B cell (primary cell): ENCODE results near the gene PNO1.

Experiments used
- EZH2 ChIP-seq: IDR thresholded peaks from 2 replicates; pipeline ENCODE4 v1.6.1; 2012; ENCODE audit warnings: borderline replicate concordance, low read depth, mild to moderate bottlenecking, moderate library complexity, low read length; ENCODE audit not compliant: insufficient read depth, poor library complexity, severe bottlenecking
- TF ChIP-seq, protein P1 (sequence below): fragments of 200-600 bp; IDR thresholded peaks from one replicate; pipeline ENCODE4 v1.8.0; 2022; ENCODE audit warnings: antibody characterized with exemption, mild to moderate bottlenecking

DNA sequence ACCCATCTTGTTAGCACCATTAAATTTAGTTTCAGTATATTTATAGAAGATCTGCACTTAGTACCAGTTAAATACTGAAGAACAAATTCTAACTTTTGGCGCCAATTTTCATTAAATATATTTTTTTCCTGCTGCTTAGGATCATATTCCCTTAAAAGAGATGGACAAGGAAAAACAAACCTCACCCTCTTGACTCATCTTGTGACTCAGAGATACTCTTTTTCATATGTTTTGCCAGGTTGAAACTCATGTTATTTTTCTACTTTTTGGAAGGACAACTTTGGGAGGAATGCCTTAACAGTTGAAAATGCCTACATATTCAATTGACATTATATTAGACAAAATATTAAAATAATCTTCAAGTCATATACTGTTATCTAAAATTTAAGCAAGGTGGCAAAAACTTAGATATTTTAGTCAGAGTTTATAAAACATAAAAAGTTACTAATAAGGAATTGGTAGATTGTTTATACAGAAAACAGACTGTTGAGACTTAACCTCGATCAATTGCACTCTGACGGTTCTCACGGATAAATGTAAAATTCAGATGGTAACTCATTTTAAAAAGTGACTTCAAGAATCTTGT is 36.2 kb downstream of the PNO1 start:
- TF ChIP-seq, protein P1, sequence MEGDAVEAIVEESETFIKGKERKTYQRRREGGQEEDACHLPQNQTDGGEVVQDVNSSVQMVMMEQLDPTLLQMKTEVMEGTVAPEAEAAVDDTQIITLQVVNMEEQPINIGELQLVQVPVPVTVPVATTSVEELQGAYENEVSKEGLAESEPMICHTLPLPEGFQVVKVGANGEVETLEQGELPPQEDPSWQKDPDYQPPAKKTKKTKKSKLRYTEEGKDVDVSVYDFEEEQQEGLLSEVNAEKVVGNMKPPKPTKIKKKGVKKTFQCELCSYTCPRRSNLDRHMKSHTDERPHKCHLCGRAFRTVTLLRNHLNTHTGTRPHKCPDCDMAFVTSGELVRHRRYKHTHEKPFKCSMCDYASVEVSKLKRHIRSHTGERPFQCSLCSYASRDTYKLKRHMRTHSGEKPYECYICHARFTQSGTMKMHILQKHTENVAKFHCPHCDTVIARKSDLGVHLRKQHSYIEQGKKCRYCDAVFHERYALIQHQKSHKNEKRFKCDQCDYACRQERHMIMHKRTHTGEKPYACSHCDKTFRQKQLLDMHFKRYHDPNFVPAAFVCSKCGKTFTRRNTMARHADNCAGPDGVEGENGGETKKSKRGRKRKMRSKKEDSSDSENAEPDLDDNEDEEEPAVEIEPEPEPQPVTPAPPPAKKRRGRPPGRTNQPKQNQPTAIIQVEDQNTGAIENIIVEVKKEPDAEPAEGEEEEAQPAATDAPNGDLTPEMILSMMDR = no peak
- no peak for TF ChIP-seq EZH2
